Vagina (tissue), 2 donors: ENCODE data around the gene HOXD8. TPM values are rescaled to one million over a fixed set of nuclear protein-coding genes. Genes with fewer than 3 reads are reported as not detected.

Experiments used
- DNase-seq, 2 donors: peaks; one replicate each; pipeline ENCODE4 v3.0.0-alpha.2; 2017; ENCODE audit errors: extremely low spot score in 2 of 2
- H3K27ac ChIP-seq: fragments of 200-600 bp; sonication (generic); one replicate; pipeline ENCODE4 v1.5.1; 2019
- H3K27me3 ChIP-seq: fragments of 200-600 bp; sonication (generic); one replicate; pipeline ENCODE4 v1.5.1; 2019
- H3K36me3 ChIP-seq, 2 donors: fragments of 200-600 bp; sonication (generic); one replicate each; pipeline ENCODE4 v1.5.1; 2017 to 2019
- H3K4me1 ChIP-seq: fragments of 200-600 bp; sonication (generic); one replicate; pipeline ENCODE4 v1.5.1; 2019
- H3K4me3 ChIP-seq, 2 donors: fragments of 200-600 bp; sonication (generic); 1 replicate in 1 of 2; 2 replicates in 1 of 2; pipeline ENCODE4 v1.5.1; 2016 to 2019
- H3K9me3 ChIP-seq: fragments of 200-600 bp; sonication (generic); one replicate; pipeline ENCODE4 v1.5.1; 2019
- POLR2A ChIP-seq, 2 donors: fragments of 450-650 bp; IDR thresholded peaks; one replicate each; pipeline ENCODE4 v1.6.1; 2017; ENCODE audit warnings: antibody characterized with exemption in 2 of 2, mild to moderate bottlenecking in 2 of 2, moderate library complexity in 2 of 2
- POLR2AphosphoS5 ChIP-seq, 2 donors: sonication (generic); formaldehyde crosslinking; IDR thresholded peaks; one replicate each; pipeline ENCODE4 v1.9.0; 2017; ENCODE audit warnings: antibody characterized with exemption in 2 of 2, mild to moderate bottlenecking in 2 of 2, low read depth in 1 of 2; ENCODE audit not compliant: insufficient read depth in 1 of 2
- intact Hi-C: fragments of 100-400 bp; cut with DNase I; formaldehyde crosslinking; loops from one replicate; pipeline ENCODE4 v1.15.1; 2023
- microRNA counts, 2 donors: library from miRNA; unstranded; fragments of <30 nt; microRNA quantifications; one replicate each; lab custom pipeline; 2016 to 2017
- microRNA-seq: library from miRNA; unstranded; fragments of <30 nt; microRNA quantifications from one replicate; pipeline ENCODE4, GENCODE V29; 2017; ENCODE audit warnings: borderline number of aligned reads, borderline replicate concordance
- small RNA-seq: library from RNA; depleted of rRNA; stranded (forward); fragments of <200 nt; gene quantifications from one replicate; pipeline ENCODE3, GENCODE V24; 2016
- total RNA-seq: library from RNA; depleted of rRNA; stranded (reverse); fragments of >200 nt; gene quantifications from one replicate; pipeline ENCODE4 v1.2.3, GENCODE V29; 2016
- TF ChIP-seq, protein P1 (sequence below), 3 experiments: fragments of 450-650 bp in 2 of 3; fragments of 200-600 bp in 1 of 3; sonication (generic) in 1 of 3; IDR thresholded peaks; one replicate each; pipeline ENCODE4 v1.5.1; 2017 to 2019; ENCODE audit warnings: antibody characterized with exemption in 3 of 3, mild to moderate bottlenecking in 2 of 3, moderate library complexity in 2 of 3

The HOXD8 gene
- total RNA-seq, 1 donor from 2014 or later: 10.3 TPM

DNA sequence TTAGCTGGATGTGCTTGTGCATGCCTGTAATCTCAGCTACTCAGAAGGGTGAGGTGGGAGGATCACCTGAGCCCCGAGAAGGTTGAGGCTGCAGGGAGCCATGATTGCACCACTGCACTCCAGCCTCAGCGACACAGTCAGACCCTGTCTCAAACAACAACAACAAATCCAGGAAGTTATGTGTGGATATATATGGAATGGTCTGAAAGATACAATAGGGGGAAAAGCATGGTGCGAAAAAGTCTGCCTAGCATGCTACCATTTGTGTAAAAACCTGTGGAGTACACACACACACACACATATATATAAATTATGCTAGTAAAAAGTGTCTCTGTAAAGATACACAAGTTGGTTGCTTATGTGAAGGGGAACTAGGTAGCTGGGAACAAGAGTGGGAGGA is 52.0 kb downstream of the HOXD8 start:
- TF ChIP-seq POLR2AphosphoS5 (IDR thresholded peaks at IDR 0.05; ENCODE audit: insufficient read depth in 1 of 2, low read depth in 1 of 2): no peak
- no peak for TF ChIP-seq POLR2A (IDR thresholded peaks at IDR 0.05)
- TF ChIP-seq, protein P1, sequence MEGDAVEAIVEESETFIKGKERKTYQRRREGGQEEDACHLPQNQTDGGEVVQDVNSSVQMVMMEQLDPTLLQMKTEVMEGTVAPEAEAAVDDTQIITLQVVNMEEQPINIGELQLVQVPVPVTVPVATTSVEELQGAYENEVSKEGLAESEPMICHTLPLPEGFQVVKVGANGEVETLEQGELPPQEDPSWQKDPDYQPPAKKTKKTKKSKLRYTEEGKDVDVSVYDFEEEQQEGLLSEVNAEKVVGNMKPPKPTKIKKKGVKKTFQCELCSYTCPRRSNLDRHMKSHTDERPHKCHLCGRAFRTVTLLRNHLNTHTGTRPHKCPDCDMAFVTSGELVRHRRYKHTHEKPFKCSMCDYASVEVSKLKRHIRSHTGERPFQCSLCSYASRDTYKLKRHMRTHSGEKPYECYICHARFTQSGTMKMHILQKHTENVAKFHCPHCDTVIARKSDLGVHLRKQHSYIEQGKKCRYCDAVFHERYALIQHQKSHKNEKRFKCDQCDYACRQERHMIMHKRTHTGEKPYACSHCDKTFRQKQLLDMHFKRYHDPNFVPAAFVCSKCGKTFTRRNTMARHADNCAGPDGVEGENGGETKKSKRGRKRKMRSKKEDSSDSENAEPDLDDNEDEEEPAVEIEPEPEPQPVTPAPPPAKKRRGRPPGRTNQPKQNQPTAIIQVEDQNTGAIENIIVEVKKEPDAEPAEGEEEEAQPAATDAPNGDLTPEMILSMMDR (IDR thresholded peaks at IDR 0.05): no peak
- Histone ChIP-seq H3K9me3 (no peaks in the 10 kb centered on the region), H3K36me3 (no peaks in the 10 kb centered on the region), H3K4me3 (no peak overlapping the region), H3K27ac (no peak overlapping the region), H3K4me1 (peaks cover 13% of the 10 kb centered on the region), H3K27me3 (no peaks in the 10 kb centered on the region)
- no peak for DNase-seq
- intact Hi-C loops: no loop called here

MicroRNA genes within 50 kb of the gene (microRNA counts, 767-probe panel; counts per million panel counts)
- microRNA hsa-miR-10b-5p (lab: Ali Mortazavi, UCI): 5,357 to 5,713 counts per million in 2 donors

Small RNA genes within 50 kb of the gene (microRNA-seq; reads per million reads assigned to microRNA genes)
- gene MIR10B: 8,714 reads per million, percentile 93 among the genes with 10 or more reads in this experiment

Small RNA genes within 50 kb of the gene (small RNA-seq; reads per million reads assigned to genes)
- gene MIR10B: 239,578 reads per million, percentile 100 among the genes with 10 or more reads in this experiment

Other genes starting within 250 kb of the HOXD8 start
- gene LNPK, start 127.4 kb upstream of the HOXD8 start, total RNA-seq: 32.7 TPM
- gene EVX2, start 45.7 kb upstream of the HOXD8 start, total RNA-seq: 0.98 TPM
- 15.7 TPM for gene HOXD13, start 37.0 kb upstream of the HOXD8 start, total RNA-seq
- 1.7 TPM for gene HOXD12, start 29.9 kb upstream of the HOXD8 start, total RNA-seq
- gene HOXD11, start 22.4 kb upstream of the HOXD8 start, total RNA-seq: 19.4 TPM
- gene HOXD10, start 12.9 kb upstream of the HOXD8 start, total RNA-seq: 19.6 TPM
- 12.5 TPM for gene HOXD9, start 7.0 kb upstream of the HOXD8 start, total RNA-seq
- 4.9 TPM for gene HOXD4, start 21.8 kb downstream of the HOXD8 start, total RNA-seq
- 11.8 TPM for gene HOXD3, start 27.6 kb downstream of the HOXD8 start, total RNA-seq
- gene HOXD1, start 59.0 kb downstream of the HOXD8 start, total RNA-seq: 1.2 TPM
- 39.3 TPM for gene MTX2, start 139.7 kb downstream of the HOXD8 start, total RNA-seq